ENCODE data around the gene TSSK1B.

Gene TSSK1B

GRCh38 chr5:113384782-113385285, 50.0 kb downstream of the TSSK1B start:
- Histone ChIP-seq H3K18ac (ENCODE audit: low read depth in 1 of 2, low read length in 2 of 2) (no peak overlapping the region), H3K79me1 (replicated peaks; ENCODE audit: low read length, poor library complexity, severe bottlenecking) (no peaks in the 10 kb centered on the region), H4K91ac (ENCODE audit: low read length) (no peak overlapping the region), H2AK5ac (ENCODE audit: low read length, severe bottlenecking) (no peak overlapping the region), H3K9ac (ENCODE audit: low read length) (no peak overlapping the region), H4K8ac (ENCODE audit: low read length) (no peak overlapping the region), H2AFZ (ENCODE audit: low read depth, low read length) (no peak overlapping the region), H3K4me1 (ENCODE audit: control insufficient read depth, insufficient read depth, low read depth, low read length) (no peaks in the 10 kb centered on the region), H2BK5ac (ENCODE audit: low read depth, low read length, poor library complexity, severe bottlenecking) (no peak overlapping the region), H3K27ac (ENCODE audit: low read length, poor library complexity, severe bottlenecking) (no peak overlapping the region), H3K4me3 (ENCODE audit: insufficient read depth in 1 of 2, low read depth in 1 of 2, low read length in 2 of 2) (no peak overlapping the region), H2BK120ac (ENCODE audit: low read depth, low read length) (no peak overlapping the region), H3K14ac (ENCODE audit: low read length in 2 of 2) (no peak overlapping the region), H3K4me2 (ENCODE audit: low read length, poor library complexity, severe bottlenecking) (no peak overlapping the region), H2BK12ac (ENCODE audit: low read length in 2 of 2) (no peak overlapping the region), H3K4ac (ENCODE audit: low read depth in 1 of 2, low read length in 2 of 2) (no peak overlapping the region), H3K23ac (ENCODE audit: low read length in 2 of 2) (no peak overlapping the region), H3K27me3 (ENCODE audit: control insufficient read depth in 1 of 2, insufficient read depth in 1 of 2, low read length in 2 of 2) (no peaks in the 10 kb centered on the region), H3K9me3 (ENCODE audit: control insufficient read depth, low read length) (no peaks in the 10 kb centered on the region), H2BK15ac (ENCODE audit: low read depth, poor library complexity, severe bottlenecking) (no peak overlapping the region), H3K36me3 (ENCODE audit: control insufficient read depth in 1 of 2, insufficient read depth in 2 of 2, low read depth in 1 of 2, low read length in 2 of 2) (no peaks in the 10 kb centered on the region)
- DNase-seq = no peak
- WGBS = 91% methylated on average over 4 of the region's 4 CpGs

DNA sequence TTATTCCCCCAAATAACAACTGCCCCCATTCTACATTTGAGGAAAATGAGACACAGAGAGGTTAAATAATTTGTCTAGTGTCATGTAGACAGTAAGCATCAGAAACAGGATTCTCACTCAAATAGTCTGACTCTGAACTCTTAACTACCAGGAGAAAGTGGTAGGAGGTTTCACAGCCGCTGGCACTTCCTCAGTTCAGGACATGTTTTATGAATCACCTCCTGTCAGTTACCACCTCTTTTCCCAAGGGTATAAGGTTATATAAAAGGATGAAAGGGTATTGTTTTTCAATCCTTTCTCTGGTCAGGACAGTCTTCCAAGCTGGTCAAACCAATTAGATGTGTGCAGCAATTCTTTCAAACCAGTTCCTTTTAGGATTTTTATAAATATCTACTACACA, 52.1 kb downstream of the TSSK1B start:
- Histone ChIP-seq H3K9me3 (ENCODE audit: control insufficient read depth, low read length) (no peaks in the 10 kb centered on the region), H4K91ac (ENCODE audit: low read length) (no peak overlapping the region), H2AFZ (ENCODE audit: low read depth, low read length) (no peak overlapping the region), H3K4me2 (ENCODE audit: low read length, poor library complexity, severe bottlenecking) (no peak overlapping the region), H3K9ac (ENCODE audit: low read length) (no peak overlapping the region), H2BK15ac (ENCODE audit: low read depth, poor library complexity, severe bottlenecking) (no peak overlapping the region), H3K14ac (ENCODE audit: low read length in 2 of 2) (no peak overlapping the region), H3K18ac (ENCODE audit: low read depth in 1 of 2, low read length in 2 of 2) (no peak overlapping the region), H3K79me1 (replicated peaks; ENCODE audit: low read length, poor library complexity, severe bottlenecking) (no peaks in the 10 kb centered on the region), H3K4me3 (ENCODE audit: insufficient read depth in 1 of 2, low read depth in 1 of 2, low read length in 2 of 2) (no peak overlapping the region), H4K8ac (ENCODE audit: low read length) (no peak overlapping the region), H2BK120ac (ENCODE audit: low read depth, low read length) (no peak overlapping the region), H2BK12ac (ENCODE audit: low read length in 2 of 2) (no peak overlapping the region), H3K4me1 (ENCODE audit: control insufficient read depth, insufficient read depth, low read depth, low read length) (no peaks in the 10 kb centered on the region), H3K23ac (ENCODE audit: low read length in 2 of 2) (no peak overlapping the region), H3K36me3 (ENCODE audit: control insufficient read depth in 1 of 2, insufficient read depth in 2 of 2, low read depth in 1 of 2, low read length in 2 of 2) (no peaks in the 10 kb centered on the region), H2BK5ac (ENCODE audit: low read depth, low read length, poor library complexity, severe bottlenecking) (no peak overlapping the region), H3K4ac (ENCODE audit: low read depth in 1 of 2, low read length in 2 of 2) (no peak overlapping the region), H2AK5ac (ENCODE audit: low read length, severe bottlenecking) (no peak overlapping the region), H3K27ac (ENCODE audit: low read length, poor library complexity, severe bottlenecking) (no peak overlapping the region), H3K27me3 (ENCODE audit: control insufficient read depth in 1 of 2, insufficient read depth in 1 of 2, low read length in 2 of 2) (no peaks in the 10 kb centered on the region)
- DNase-seq = no peak
- WGBS = no CpG with 5 or more reads among the region's 1 CpG

Measured in mesenchymal stem cell (in vitro differentiated cells and primary cell).